GM21423 (cell line): ENCODE results near the gene MOSMO.
"Not testable (repeated sequence)": the region's sequence is repeated elsewhere in the genome, so short reads cannot be mapped to it uniquely, and the experiment has no call there.

Source experiments
- ATAC-seq: cut with Tn5 transposase; IDR thresholded peaks from one replicate; pipeline ENCODE4 v1.9.1; 2021; ENCODE audit warnings: mild to moderate bottlenecking, moderate library complexity; ENCODE audit not compliant: unreplicated experiment

The MOSMO gene

DNA sequence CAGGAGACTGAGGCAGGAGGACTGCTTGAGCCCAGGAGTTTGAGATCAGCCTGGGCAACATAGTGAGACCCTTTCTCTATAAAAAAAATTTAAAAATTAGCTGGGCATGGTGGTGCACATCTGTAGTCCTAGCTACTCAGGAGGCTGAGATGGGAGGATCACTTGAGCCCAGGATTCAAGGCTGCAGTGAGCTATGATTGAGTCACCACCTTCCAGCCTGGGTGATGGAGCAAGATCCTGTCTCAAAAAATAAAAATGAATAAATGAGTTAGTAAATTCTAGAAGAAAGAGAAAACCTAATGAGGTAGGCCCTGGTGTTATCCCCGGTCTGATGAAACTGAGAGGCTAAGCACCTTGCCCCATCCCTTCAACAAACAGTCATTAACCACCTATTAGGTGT is 5.9 kb upstream of the MOSMO start:
- not testable (repeated sequence) for ATAC-seq

GRCh38 chr16:22003195-22003594 is 4.7 kb upstream of the MOSMO start:
- ATAC-seq: no peak

- no peak for ATAC-seq
Observed at GRCh38 chr16:22004341-22004740, 3.6 kb upstream of the MOSMO start.

GRCh38 chr16:22005746-22006145 is 2.2 kb upstream of the MOSMO start:
- no peak for ATAC-seq

DNA sequence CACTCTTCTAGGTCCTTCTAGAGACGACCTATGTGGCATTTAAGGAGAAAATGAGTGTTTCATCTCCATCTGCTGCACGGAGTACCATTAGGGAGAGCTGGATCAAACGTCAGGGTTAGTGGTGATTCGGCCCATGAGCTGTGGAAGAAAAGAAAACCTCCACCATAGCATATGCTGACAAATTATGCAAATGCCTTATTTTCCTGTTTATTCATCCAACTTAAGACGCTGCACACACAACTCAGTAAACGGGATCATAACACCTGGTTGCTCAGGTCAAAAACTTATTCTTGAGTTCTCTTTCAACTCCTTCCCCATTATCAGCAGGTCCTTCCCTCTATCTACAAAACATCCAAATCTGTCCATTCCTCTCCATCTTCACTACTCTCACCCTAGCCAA is 1.3 kb upstream of the MOSMO start:
- ATAC-seq: no peak

DNA sequence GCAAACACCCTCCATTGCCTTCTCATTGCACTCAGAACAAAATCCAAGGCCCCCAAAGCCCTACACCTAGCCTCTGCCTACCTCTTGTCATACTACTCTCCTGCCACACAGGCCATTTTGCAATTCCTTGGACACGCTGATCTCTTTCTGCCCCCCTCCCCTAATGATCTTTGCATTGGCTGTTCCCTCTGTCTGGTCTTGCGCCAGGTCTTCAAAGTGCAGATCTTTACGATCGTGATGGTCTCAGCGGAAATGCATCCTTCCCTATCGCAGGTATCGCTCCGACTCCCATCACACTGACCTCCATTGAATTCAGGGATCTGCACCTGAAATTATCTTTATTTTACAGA is 777 bp upstream of the MOSMO start:
- ATAC-seq: no peak

- peak; percentile 17 for ATAC-seq
Observed at GRCh38 chr16:22008215-22009059, 526 bp downstream of the MOSMO start.

DNA sequence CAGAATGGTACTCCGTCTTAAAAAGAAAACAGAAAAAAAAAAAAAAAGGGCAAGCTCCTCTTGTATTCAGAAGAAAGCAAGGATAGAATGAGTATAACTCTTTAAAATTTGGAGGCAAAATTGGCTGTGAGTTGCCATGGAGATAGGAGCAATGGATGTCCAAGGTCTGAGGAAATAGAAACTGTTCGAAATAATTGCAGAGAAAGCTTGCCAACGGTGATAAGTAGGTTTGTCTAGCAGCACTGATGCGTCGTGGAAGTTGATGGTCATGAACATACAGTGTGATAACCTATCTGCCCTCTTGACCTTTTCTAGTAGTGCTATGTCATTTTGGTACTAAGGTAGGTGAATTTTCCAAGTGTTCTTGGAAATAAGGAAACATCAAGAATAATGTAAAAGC is 3.0 kb downstream of the MOSMO start:
- no peak for ATAC-seq

DNA sequence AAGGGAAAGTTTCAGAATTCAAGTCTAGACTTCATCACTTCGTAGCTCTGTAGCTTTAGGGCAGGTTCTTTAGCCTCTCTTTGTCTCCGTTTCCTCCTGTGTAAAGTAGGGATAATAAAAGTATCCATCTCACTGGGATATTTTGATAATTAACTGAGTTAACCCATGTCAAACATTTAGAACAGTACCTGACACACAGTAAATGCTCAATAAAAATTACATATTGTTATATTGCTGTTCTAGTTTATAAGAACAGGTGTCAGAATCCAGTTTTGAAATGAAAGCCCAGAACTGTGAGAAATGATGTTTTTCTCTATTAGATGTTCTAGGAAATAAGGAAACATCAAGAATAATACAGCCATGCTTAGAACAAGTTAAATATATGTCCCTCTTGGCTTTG is 4.3 kb downstream of the MOSMO start:
- no peak for ATAC-seq

DNA sequence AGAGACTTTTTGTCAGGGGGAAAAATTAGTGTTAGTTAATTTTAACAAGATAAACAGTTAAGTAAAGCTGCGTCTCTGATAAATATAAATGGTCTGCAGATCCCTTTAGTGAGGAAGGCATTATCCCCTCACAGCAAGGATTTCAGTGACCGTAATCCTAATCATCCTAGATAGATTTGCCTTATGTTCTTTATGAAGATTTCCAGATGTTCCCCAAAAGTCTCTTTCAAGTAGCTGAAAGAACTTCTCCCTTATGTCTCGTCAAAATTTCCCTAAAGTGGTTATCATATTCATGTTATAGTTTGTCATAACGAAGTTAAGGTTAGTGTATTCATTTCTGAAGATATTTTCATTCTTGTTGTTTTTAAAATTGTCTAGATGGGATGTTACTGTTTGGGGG is 5.6 kb downstream of the MOSMO start:
- ATAC-seq: no peak

- peak; percentile 78 for ATAC-seq
Observed at GRCh38 chr16:22014271-22014873, 6.5 kb downstream of the MOSMO start.

GRCh38 chr16:22016927-22017326 is 9.0 kb downstream of the MOSMO start:
- no peak for ATAC-seq

GRCh38 chr16:22018559-22018958 is 10.6 kb downstream of the MOSMO start:
- no peak for ATAC-seq

- no peak for ATAC-seq
Observed at GRCh38 chr16:22022151-22022550, 14.2 kb downstream of the MOSMO start.

DNA sequence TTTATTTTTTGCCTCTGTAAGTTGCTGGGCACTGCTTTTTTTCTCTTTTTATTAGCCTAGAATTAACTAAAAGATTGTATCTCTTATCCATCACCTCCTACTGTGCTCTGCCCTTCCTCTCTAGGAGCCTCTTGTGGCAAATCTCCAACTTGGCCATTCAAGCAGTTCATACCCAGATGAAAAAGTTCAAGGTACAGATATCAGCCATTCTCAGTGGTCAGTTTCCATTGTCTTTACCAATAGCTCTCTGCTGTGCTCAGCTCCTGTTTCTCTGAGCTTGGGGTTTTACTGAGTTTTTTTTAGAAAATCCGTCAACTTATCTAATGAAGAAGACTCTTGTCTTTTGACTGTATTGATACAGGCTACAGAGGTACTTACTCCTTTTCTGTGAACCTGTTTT is 15.6 kb downstream of the MOSMO start:
- ATAC-seq: no peak

- ATAC-seq: not testable (repeated sequence)
Observed at GRCh38 chr16:22024785-22025184, 16.9 kb downstream of the MOSMO start.

DNA sequence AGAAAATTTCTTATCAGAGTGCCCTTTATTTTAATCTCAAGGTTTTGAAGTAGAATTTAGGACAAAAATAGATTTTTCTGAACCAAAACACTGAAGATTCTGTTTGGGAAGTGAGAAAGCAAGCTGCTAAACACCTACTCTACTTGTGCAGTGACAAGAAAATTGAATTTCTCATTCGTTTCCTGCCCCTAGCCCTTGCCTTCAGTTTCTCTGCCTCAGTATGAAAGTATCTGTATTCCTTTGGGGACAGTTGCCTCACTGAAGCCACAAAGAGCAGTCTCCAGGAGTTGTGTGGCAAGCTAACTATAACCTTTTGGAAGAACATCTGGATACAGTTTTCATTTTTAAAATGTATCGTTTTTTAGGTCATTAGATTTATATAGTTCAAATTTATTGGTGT is 19.7 kb downstream of the MOSMO start:
- ATAC-seq: no peak

- no peak for ATAC-seq
Observed at GRCh38 chr16:22029632-22030031, 21.7 kb downstream of the MOSMO start.

GRCh38 chr16:22030087-22030812 is 22.3 kb downstream of the MOSMO start:
- ATAC-seq: no peak

DNA sequence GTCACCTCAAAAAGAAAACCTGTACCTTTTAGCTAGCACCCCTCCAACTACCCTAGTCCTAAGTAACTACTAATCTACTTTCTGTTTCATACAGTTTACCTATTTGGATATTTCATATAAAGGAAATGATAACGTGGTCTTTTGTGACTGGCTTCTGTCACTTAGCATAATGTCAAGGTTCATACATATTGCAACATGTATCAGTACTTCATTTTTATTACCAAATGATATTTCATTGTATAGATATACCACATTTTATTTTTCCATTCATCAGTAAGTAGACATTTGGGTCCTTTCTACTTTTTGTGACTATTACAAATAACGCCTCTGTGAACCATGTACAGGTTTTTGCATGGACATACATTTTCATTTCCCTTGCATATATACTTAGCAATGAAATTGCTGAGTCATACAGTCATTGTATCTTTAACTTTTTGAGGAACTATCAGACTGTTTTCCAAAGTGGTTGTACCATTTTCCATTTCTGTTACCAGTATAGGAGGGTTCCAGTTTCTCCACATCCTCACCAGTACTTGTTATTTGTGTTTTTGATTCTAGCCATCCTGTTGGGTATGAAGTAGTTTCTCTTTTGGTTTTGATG is 23.7 kb downstream of the MOSMO start:
- no peak for ATAC-seq

DNA sequence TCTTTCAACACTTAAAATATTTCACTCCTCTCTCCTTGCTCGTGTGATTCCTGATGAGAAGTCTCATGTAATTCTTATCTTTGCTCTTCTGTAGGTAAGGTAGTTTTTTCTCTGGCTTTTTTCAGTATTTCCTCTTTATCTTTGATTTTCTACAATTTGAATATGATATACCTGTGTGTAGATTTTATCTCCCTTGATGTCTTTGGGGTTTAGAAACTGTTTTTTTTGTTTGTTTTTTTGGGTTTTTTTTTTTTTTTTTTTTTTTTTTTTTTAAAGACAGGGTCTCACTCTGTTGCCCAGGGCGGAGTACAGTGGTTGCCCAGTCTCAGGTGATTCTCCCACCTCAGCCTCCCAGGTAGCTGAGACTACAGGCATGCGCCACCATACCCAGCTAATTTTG is 26.6 kb downstream of the MOSMO start:
- no peak for ATAC-seq

- no peak for ATAC-seq
Observed at GRCh38 chr16:22035153-22035552, 27.2 kb downstream of the MOSMO start.
